Ishikawa (cell line): Measurements from ENCODE around the gene MRPS18C.

Experiments used
- CEBPB ChIP-seq: IDR thresholded peaks from 2 replicates; pipeline ENCODE4 v1.6.1; 2012
- CREB1 ChIP-seq: IDR thresholded peaks from 2 replicates; pipeline ENCODE4 v1.6.1; 2012; ENCODE audit warnings: low read depth
- EGR1 ChIP-seq: IDR thresholded peaks from 2 replicates; pipeline ENCODE4 v1.6.1; 2012
- EP300 ChIP-seq: IDR thresholded peaks from 2 replicates; pipeline ENCODE4 v1.6.1; 2012; ENCODE audit warnings: borderline replicate concordance
- FOXM1 ChIP-seq: IDR thresholded peaks from 2 replicates; pipeline ENCODE4 v1.6.1; 2012; ENCODE audit warnings: low read depth, borderline replicate concordance
- NFIC ChIP-seq: IDR thresholded peaks from 2 replicates; pipeline ENCODE4 v1.6.1; 2012
- RAD21 ChIP-seq: IDR thresholded peaks from 2 replicates; pipeline ENCODE4 v1.6.1; 2012; ENCODE audit warnings: low read depth
- TAF1 ChIP-seq: IDR thresholded peaks from 2 replicates; pipeline ENCODE4 v1.6.1; 2012; ENCODE audit warnings: low read depth, mild to moderate bottlenecking
- TCF12 ChIP-seq: IDR thresholded peaks from 2 replicates; pipeline ENCODE4 v1.6.1; 2012; ENCODE audit warnings: low read depth
- TEAD4 ChIP-seq: IDR thresholded peaks from 2 replicates; pipeline ENCODE4 v1.6.1; 2012
- YY1 ChIP-seq: IDR thresholded peaks from 2 replicates; pipeline ENCODE4 v1.6.1; 2012; ENCODE audit warnings: low read depth
- ZBTB7A ChIP-seq: IDR thresholded peaks from 2 replicates; pipeline ENCODE4 v1.6.1; 2012; ENCODE audit warnings: low read depth
- TF ChIP-seq, protein P1 (sequence below): IDR thresholded peaks from 2 replicates; pipeline ENCODE4 v1.6.1; 2012
- TF ChIP-seq, protein P2 (sequence below): IDR thresholded peaks from 2 replicates; pipeline ENCODE4 v1.6.1; 2012
- TF ChIP-seq, protein P3 (sequence below): IDR thresholded peaks from 2 replicates; pipeline ENCODE4 v1.6.1; 2012; ENCODE audit warnings: low read depth, mild to moderate bottlenecking

Gene MRPS18C

DNA sequence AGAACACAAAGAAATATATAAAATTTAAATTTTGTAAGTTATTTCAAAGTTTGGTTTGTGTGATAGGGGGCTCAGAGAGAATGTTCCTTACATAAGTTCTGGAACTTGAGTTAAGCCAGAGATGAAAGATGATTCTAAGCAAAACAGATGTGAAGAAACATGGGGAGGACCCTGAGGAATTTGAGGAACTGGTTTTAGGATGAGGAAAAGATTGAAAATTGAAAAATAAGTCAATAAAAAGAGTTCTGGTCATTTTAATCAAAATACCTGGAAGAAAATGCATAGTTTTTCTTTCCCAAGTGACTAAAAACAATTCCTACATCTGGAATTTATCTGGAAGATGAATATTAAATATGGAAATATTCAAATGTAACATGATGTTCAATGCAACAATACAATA lies 37.6 kb upstream of the MRPS18C start:
- TF ChIP-seq, protein P1, sequence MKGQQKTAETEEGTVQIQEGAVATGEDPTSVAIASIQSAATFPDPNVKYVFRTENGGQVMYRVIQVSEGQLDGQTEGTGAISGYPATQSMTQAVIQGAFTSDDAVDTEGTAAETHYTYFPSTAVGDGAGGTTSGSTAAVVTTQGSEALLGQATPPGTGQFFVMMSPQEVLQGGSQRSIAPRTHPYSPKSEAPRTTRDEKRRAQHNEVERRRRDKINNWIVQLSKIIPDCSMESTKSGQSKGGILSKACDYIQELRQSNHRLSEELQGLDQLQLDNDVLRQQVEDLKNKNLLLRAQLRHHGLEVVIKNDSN, result no peak
- TF ChIP-seq, protein P2, sequence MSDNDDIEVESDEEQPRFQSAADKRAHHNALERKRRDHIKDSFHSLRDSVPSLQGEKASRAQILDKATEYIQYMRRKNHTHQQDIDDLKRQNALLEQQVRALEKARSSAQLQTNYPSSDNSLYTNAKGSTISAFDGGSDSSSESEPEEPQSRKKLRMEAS, result no peak
- TF ChIP-seq TEAD4 (no peak), TAF1 (no peak), RAD21 (no peak), CREB1 (no peak), ZBTB7A (no peak), TCF12 (no peak), NFIC (no peak), EGR1 (no peak), EP300 (no peak)
- TF ChIP-seq, protein P3, sequence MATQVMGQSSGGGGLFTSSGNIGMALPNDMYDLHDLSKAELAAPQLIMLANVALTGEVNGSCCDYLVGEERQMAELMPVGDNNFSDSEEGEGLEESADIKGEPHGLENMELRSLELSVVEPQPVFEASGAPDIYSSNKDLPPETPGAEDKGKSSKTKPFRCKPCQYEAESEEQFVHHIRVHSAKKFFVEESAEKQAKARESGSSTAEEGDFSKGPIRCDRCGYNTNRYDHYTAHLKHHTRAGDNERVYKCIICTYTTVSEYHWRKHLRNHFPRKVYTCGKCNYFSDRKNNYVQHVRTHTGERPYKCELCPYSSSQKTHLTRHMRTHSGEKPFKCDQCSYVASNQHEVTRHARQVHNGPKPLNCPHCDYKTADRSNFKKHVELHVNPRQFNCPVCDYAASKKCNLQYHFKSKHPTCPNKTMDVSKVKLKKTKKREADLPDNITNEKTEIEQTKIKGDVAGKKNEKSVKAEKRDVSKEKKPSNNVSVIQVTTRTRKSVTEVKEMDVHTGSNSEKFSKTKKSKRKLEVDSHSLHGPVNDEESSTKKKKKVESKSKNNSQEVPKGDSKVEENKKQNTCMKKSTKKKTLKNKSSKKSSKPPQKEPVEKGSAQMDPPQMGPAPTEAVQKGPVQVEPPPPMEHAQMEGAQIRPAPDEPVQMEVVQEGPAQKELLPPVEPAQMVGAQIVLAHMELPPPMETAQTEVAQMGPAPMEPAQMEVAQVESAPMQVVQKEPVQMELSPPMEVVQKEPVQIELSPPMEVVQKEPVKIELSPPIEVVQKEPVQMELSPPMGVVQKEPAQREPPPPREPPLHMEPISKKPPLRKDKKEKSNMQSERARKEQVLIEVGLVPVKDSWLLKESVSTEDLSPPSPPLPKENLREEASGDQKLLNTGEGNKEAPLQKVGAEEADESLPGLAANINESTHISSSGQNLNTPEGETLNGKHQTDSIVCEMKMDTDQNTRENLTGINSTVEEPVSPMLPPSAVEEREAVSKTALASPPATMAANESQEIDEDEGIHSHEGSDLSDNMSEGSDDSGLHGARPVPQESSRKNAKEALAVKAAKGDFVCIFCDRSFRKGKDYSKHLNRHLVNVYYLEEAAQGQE, result no peak

DNA sequence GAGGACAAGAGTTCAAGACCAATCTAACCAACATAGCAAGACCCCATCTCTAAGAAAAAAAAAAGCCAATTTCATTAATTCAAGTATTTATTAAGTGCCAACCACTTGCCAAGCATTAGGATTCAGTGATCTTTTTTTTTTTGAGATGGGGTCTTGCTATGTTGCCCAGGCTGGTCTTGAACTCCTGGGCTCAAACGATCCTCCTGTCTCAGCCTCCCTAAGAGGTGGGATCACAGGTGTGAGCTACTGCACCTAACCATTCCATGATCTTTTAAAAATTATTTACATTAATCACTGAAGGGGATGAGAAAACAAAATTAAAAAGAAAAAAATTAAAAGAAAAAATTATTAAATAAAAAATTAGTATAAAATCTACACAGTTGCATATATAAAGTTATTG lies 24.7 kb upstream of the MRPS18C start:
- TF ChIP-seq CEBPB, result no peak

DNA sequence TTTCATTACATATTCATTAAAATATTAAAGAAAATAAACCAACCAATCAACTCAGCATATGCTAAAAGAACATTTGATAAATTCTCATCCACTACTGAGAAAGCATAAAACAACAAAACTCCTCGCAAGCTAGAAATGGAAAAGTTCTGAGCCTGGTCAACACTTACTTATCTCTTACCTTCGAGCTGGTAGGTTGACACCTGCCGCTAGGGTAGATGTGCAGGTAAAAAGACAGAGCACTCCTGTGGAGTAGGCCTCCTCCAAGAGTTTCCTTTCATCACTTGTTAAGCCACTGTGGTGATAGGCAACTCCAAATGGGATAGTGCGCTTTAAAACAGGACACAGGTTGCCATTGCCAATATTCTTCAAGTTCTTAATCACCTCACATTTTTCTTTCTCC lies 19.2 kb upstream of the MRPS18C start:
- TF ChIP-seq ZBTB7A (no peak), YY1 (no peak), NFIC (no peak), RAD21 (no peak), TCF12 (no peak), EP300 (no peak), TAF1 (no peak), EGR1 (no peak), CEBPB (no peak), FOXM1 (no peak), TEAD4 (no peak), CREB1 (no peak)
- TF ChIP-seq, protein P2, result no peak
- TF ChIP-seq, protein P1, result no peak

DNA sequence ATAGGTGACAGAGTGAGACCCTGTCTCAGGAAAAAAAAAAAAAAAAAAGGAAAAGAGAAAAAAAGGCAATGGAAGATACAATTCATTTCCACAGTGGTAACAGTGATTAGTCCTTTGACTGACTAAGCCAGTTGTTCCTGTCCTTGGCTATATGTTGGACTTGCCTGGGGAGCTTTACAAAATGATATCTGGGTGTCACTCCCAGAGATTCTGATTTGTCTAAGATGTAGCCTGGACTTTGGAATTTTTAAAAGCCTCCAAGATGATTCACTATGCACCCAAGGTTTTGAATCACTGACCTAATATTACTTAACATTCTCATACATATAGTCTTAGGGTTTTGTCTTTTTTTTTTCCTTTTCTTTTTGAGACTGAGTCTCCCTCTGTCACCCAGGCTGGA lies 17.1 kb upstream of the MRPS18C start:
- TF ChIP-seq CREB1, result no peak
- TF ChIP-seq, protein P1, result no peak
- TF ChIP-seq ZBTB7A, result no peak
- TF ChIP-seq FOXM1, result no peak
- TF ChIP-seq EGR1, result no peak
- TF ChIP-seq RAD21, result no peak
- no peak for TF ChIP-seq TCF12
- TF ChIP-seq NFIC, result no peak
- TF ChIP-seq TEAD4, result no peak
- no peak for TF ChIP-seq EP300

DNA sequence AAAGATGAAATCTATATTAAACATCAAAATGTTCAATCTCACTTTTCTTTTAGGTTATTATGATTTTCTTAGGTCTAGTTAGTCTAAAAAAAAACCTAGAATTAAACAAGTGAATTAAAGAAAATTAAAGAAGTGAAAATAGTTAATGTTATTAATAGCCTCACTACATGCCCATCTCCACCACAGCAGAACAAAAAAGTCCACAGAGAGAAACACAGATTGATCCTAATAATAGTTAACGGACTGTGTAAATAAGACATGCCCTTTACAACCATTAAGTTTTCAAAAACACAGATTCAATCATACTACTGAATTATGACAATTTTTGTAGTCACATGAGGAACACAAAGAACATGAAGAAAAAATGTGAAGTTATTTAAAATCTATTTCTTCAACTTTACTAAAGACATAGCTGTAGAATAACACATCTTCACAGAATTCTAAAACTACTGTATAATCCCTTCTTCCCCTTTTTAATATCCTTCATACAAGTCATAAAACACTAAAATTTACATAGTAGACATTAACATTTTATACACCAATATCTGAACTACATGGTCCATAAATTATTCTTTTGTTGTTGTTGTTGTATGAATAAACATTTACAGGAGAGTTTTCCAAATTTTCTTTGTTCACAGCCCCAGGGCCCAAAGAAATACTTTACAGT lies 15.6 kb upstream of the MRPS18C start:
- TF ChIP-seq RAD21 (no peak), CREB1 (no peak), ZBTB7A (no peak), EGR1 (no peak), CEBPB (no peak), NFIC (no peak), YY1 (no peak), EP300 (no peak), FOXM1 (no peak)
- TF ChIP-seq, protein P2, result no peak
- TF ChIP-seq, protein P1, result no peak

DNA sequence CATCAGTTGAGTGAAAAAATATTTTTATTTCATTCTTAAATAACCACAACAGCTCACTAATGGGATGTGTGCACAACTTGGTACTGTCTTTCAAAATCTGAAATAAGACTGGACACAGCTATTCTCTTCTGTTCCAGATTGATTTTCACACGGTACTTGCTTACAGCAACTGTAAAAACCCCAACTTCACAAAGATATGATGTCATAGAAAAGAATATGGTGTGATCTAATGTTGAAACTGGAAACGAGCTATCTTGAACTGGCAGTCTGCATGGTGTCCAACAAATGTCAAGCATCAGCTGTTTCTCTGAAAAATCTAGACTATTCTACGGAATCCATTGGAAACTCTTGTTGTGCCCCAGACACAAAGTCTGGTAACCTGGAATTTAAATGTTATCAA lies 15.0 kb upstream of the MRPS18C start:
- TF ChIP-seq YY1 (no peak), NFIC (no peak), TEAD4 (no peak), ZBTB7A (no peak), FOXM1 (no peak), TCF12 (no peak), EGR1 (no peak), EP300 (no peak), TAF1 (no peak), RAD21 (no peak)
- TF ChIP-seq, protein P2, result no peak
- TF ChIP-seq, protein P1, result no peak
- TF ChIP-seq, protein P3, result no peak
